MM.1S (cell line): ENCODE measurements around the gene NT5C3A.

ENCODE experiments used
- DNase-seq: peaks from one replicate; pipeline ENCODE4 v3.0.0-alpha.2; 2015
- H2AFZ ChIP-seq: fragments of 300-600 bp; sonication (generic); 2 replicates; pipeline ENCODE4 v1.6.0; 2016; ENCODE audit warnings: antibody characterized with exemption, low read length
- H3F3A ChIP-seq: fragments of 300-600 bp; sonication (generic); 2 replicates; pipeline ENCODE4 v1.6.1; 2016; ENCODE audit warnings: mild to moderate bottlenecking, antibody characterized with exemption, low read length, moderate library complexity, mixed read lengths; ENCODE audit not compliant: insufficient read depth
- H3K27ac ChIP-seq: fragments of 300-600 bp; sonication (generic); 2 replicates; pipeline ENCODE4 v1.5.1; 2016; ENCODE audit warnings: mild to moderate bottlenecking, low read length
- H3K27me3 ChIP-seq: fragments of 300-600 bp; sonication (generic); replicated peaks from 2 replicates; pipeline ENCODE4 v1.6.0; 2016; ENCODE audit warnings: low read length; ENCODE audit not compliant: insufficient read depth
- H3K36me3 ChIP-seq: fragments of 300-600 bp; sonication (generic); replicated peaks from 2 replicates; pipeline ENCODE4 v1.6.1; 2016; ENCODE audit warnings: mild to moderate bottlenecking, low read length, mixed read lengths; ENCODE audit not compliant: insufficient read depth
- H3K4me1 ChIP-seq: fragments of 300-600 bp; sonication (generic); 2 replicates; pipeline ENCODE4 v1.6.1; 2016; ENCODE audit warnings: low read length, mixed read lengths
- H3K4me2 ChIP-seq: fragments of 300-600 bp; sonication (generic); 2 replicates; pipeline ENCODE4 v1.6.0; 2016; ENCODE audit warnings: low read depth, low read length
- H3K4me3 ChIP-seq: fragments of 300-600 bp; sonication (generic); 2 replicates; pipeline ENCODE4 v1.5.1; 2016; ENCODE audit warnings: low read length, mixed read lengths
- H3K79me2 ChIP-seq: fragments of 300-600 bp; sonication (generic); 2 replicates; pipeline ENCODE4 v1.6.1; 2016; ENCODE audit warnings: mixed run types, low read length, mixed read lengths
- H3K9ac ChIP-seq: fragments of 300-600 bp; sonication (generic); 2 replicates; pipeline ENCODE4 v1.6.1; 2016; ENCODE audit warnings: low read length, mixed read lengths
- H3K9me2 ChIP-seq: fragments of 300-600 bp; sonication (generic); replicated peaks from 2 replicates; pipeline ENCODE4 v1.6.1; 2016; ENCODE audit warnings: mild to moderate bottlenecking, low read length, mixed read lengths; ENCODE audit not compliant: insufficient read depth
- H3K9me3 ChIP-seq: fragments of 300-600 bp; sonication (generic); replicated peaks from 2 replicates; pipeline ENCODE4 v1.6.1; 2016; ENCODE audit warnings: mild to moderate bottlenecking, low read length, mixed read lengths; ENCODE audit not compliant: insufficient read depth
- H4K20me1 ChIP-seq: fragments of 300-600 bp; sonication (generic); 2 replicates; pipeline ENCODE4 v1.6.1; 2016; ENCODE audit warnings: mild to moderate bottlenecking, low read length, moderate library complexity, mixed read lengths; ENCODE audit not compliant: insufficient read depth
- EZH2 ChIP-seq: fragments of 300-600 bp; sonication (generic); optimal IDR thresholded peaks from 2 replicates; pipeline ENCODE3; 2017; ENCODE audit warnings: low read depth, mild to moderate bottlenecking, antibody characterized with exemption, low read length, mixed read lengths
- EZH2phosphoT487 ChIP-seq: fragments of 300-600 bp; sonication (generic); IDR thresholded peaks from 2 replicates; pipeline ENCODE4 v1.6.1; 2018; ENCODE audit warnings: antibody characterized with exemption, low read length
- TF ChIP-seq, protein P1 (sequence below): fragments of 300-600 bp; sonication (generic); IDR thresholded peaks from 2 replicates; pipeline ENCODE4 v1.5.1; 2016; ENCODE audit warnings: antibody characterized with exemption, low read length, mixed read lengths

The NT5C3A gene

DNA sequence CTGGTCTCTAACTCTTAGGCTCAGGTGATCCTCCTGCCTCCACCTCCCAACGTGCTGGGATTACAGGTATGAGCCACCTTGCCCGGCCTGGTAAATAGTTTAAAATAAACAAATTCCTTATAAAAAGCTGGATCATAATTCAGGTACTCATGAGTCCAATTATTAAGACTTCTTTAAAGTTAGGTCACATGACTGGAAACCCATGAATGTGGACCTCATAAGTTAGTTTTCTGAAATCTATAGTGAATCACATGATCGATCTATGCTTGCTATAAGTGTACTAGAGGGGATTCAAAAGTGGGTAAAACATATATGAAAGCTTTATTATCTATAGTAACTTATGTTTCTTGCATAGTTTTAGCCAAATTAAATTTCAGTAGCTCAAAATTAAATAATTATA, 14.3 kb downstream of the NT5C3A start:
- no peaks in the 10 kb centered on the region for H3K27me3 ChIP-seq
- H3K4me1 ChIP-seq = 0 out of 2 replicates have a peak, but pooled peaks cover 6% of the 10 kb centered on the region
- H3K27ac ChIP-seq = no peak overlapping the region
- no peak overlapping the region for H2AFZ ChIP-seq
- no peaks in the 10 kb centered on the region for H3K9me3 ChIP-seq
- H3K4me2 ChIP-seq = no peak overlapping the region
- H3K9ac ChIP-seq = no peak overlapping the region
- no peak for TF ChIP-seq EZH2phosphoT487
- TF ChIP-seq, protein P1, sequence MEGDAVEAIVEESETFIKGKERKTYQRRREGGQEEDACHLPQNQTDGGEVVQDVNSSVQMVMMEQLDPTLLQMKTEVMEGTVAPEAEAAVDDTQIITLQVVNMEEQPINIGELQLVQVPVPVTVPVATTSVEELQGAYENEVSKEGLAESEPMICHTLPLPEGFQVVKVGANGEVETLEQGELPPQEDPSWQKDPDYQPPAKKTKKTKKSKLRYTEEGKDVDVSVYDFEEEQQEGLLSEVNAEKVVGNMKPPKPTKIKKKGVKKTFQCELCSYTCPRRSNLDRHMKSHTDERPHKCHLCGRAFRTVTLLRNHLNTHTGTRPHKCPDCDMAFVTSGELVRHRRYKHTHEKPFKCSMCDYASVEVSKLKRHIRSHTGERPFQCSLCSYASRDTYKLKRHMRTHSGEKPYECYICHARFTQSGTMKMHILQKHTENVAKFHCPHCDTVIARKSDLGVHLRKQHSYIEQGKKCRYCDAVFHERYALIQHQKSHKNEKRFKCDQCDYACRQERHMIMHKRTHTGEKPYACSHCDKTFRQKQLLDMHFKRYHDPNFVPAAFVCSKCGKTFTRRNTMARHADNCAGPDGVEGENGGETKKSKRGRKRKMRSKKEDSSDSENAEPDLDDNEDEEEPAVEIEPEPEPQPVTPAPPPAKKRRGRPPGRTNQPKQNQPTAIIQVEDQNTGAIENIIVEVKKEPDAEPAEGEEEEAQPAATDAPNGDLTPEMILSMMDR = no peak
- TF ChIP-seq EZH2 = no peak
- peaks cover 39% of the 10 kb centered on the region; the same call in 1 of the 2 replicates for H4K20me1 ChIP-seq
- DNase-seq = no peak
- H3K4me3 ChIP-seq = no peak overlapping the region
- H3K9me2 ChIP-seq = no peaks in the 10 kb centered on the region
- peaks cover 92% of the 10 kb centered on the region for H3K79me2 ChIP-seq
- H3K36me3 ChIP-seq = no peaks in the 10 kb centered on the region
- H3F3A ChIP-seq = no peaks in the 10 kb centered on the region

DNA sequence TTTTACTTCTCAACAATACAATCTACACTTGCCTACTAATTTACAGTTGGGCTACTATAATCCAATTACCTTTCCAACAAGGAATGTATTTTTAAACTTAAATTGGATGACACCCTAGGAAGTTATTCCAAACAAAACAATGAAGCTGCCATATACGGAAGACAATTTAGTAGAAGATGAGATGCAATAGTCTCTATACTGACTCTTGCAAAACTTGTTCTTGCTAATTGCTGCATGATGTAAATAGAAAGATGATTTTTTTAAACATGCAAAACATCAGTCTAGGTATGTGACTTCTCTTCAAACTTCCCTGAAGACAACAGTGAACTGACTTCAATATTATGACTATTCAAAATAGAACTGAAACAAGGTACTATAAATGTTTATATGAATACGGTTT, 17.6 kb downstream of the NT5C3A start:
- no peaks in the 10 kb centered on the region for H3K9me3 ChIP-seq
- TF ChIP-seq, protein P1 = no peak
- no peak for DNase-seq
- H3K9ac ChIP-seq = no peak overlapping the region
- no peak overlapping the region for H3K4me3 ChIP-seq
- no peak overlapping the region for H2AFZ ChIP-seq
- H3K4me2 ChIP-seq = no peak overlapping the region
- H3K79me2 ChIP-seq = peaks cover 89% of the 10 kb centered on the region
- H3K27ac ChIP-seq = no peak overlapping the region
- peaks cover 18% of the 10 kb centered on the region for H3F3A ChIP-seq
- H4K20me1 ChIP-seq = peaks cover 22% of the 10 kb centered on the region; the same call in 1 of the 2 replicates
- no peaks in the 10 kb centered on the region for H3K36me3 ChIP-seq
- no peaks in the 10 kb centered on the region for H3K9me2 ChIP-seq
- no peaks in the 10 kb centered on the region for H3K4me1 ChIP-seq
- no peaks in the 10 kb centered on the region for H3K27me3 ChIP-seq

DNA sequence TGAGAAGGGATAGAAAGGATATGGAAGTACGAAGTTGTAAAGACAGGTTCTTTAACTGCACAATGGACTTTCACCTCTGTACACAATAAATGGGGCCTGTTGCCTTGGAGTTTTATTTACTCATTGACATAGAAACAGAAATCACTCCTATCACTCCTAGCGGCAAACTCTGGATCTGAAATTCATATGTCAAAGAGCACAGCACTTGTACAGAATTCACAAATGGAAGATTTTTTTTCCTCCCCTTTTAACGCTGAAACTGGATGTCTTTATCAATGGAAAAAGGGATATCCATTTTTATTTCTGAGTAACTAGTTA, 18.2 kb downstream of the NT5C3A start:
- no peaks in the 10 kb centered on the region for H3K36me3 ChIP-seq
- H3K27ac ChIP-seq = no peak overlapping the region
- peaks cover 24% of the 10 kb centered on the region for H3F3A ChIP-seq
- H3K79me2 ChIP-seq = peaks cover 89% of the 10 kb centered on the region
- no peak overlapping the region for H3K4me2 ChIP-seq
- peaks cover 21% of the 10 kb centered on the region; the same call in 1 of the 2 replicates for H4K20me1 ChIP-seq
- no peaks in the 10 kb centered on the region for H3K4me1 ChIP-seq
- no peak overlapping the region for H3K4me3 ChIP-seq
- TF ChIP-seq EZH2 (no peak), EZH2phosphoT487 (no peak)
- TF ChIP-seq, protein P1 = no peak
- no peak overlapping the region for H3K9ac ChIP-seq
- no peaks in the 10 kb centered on the region for H3K27me3 ChIP-seq
- no peak overlapping the region for H2AFZ ChIP-seq
- no peak for DNase-seq
- no peaks in the 10 kb centered on the region for H3K9me2 ChIP-seq
- no peaks in the 10 kb centered on the region for H3K9me3 ChIP-seq
